HG03159 (cell line): Measurements from ENCODE around the gene PPP1R3G.

ENCODE experiments used
- ATAC-seq: cut with Tn5 transposase; IDR thresholded peaks from one replicate; pipeline ENCODE4 v1.9.1; 2021; ENCODE audit warnings: mild to moderate bottlenecking, moderate library complexity; ENCODE audit not compliant: unreplicated experiment

Gene PPP1R3G

GRCh38 chr6:5068153-5068751 lies 16.9 kb upstream of the PPP1R3G start:
- ATAC-seq: no peak

- ATAC-seq: no peak
These were observed 13.9 kb upstream of the PPP1R3G start for GRCh38 chr6:5071216-5071615.

GRCh38 chr6:5072440-5072839 lies 12.7 kb upstream of the PPP1R3G start:
- no peak for ATAC-seq

GRCh38 chr6:5073992-5074391 lies 11.1 kb upstream of the PPP1R3G start:
- ATAC-seq: no peak

GRCh38 chr6:5076931-5077330 lies 8.2 kb upstream of the PPP1R3G start:
- ATAC-seq: no peak

- peak; percentile 56 for ATAC-seq
These were observed 6.9 kb upstream of the PPP1R3G start for GRCh38 chr6:5078121-5078669.

GRCh38 chr6:5079692-5080091 lies 5.4 kb upstream of the PPP1R3G start:
- ATAC-seq: no peak

GRCh38 chr6:5080574-5080973 lies 4.6 kb upstream of the PPP1R3G start:
- ATAC-seq: no peak

- ATAC-seq: no peak
These were observed 4.0 kb upstream of the PPP1R3G start for GRCh38 chr6:5081182-5081581.

GRCh38 chr6:5081955-5082354 lies 3.2 kb upstream of the PPP1R3G start:
- no peak for ATAC-seq

- ATAC-seq: no peak
These were observed 2.4 kb upstream of the PPP1R3G start for GRCh38 chr6:5082487-5083306.

- no peak for ATAC-seq
These were observed 1.9 kb upstream of the PPP1R3G start for GRCh38 chr6:5083307-5083583.

GRCh38 chr6:5083813-5084359 lies 1.3 kb upstream of the PPP1R3G start:
- ATAC-seq: no peak

GRCh38 chr6:5084360-5084780 lies 771 bp upstream of the PPP1R3G start:
- ATAC-seq: peak; percentile 30

GRCh38 chr6:5085648-5086293 lies 630 bp downstream of the PPP1R3G start:
- ATAC-seq: peak; percentile 21

- ATAC-seq: no peak
These were observed 1.3 kb downstream of the PPP1R3G start for GRCh38 chr6:5086294-5086890.

- ATAC-seq: no peak
These were observed 2.2 kb downstream of the PPP1R3G start for GRCh38 chr6:5087389-5087788.

GRCh38 chr6:5088780-5089179 lies 3.6 kb downstream of the PPP1R3G start:
- no peak for ATAC-seq

GRCh38 chr6:5089481-5090438 lies 4.6 kb downstream of the PPP1R3G start:
- no peak for ATAC-seq

- no peak for ATAC-seq
These were observed 5.5 kb downstream of the PPP1R3G start for GRCh38 chr6:5090603-5091002.
